Measurements from ENCODE around the gene GUCA2B. TPM values are rescaled to one million over a fixed set of nuclear protein-coding genes. Genes with fewer than 3 reads are reported as not detected.

Gene GUCA2B
- total RNA-seq, 2 donors from 2014 or later, result not detected

DNA sequence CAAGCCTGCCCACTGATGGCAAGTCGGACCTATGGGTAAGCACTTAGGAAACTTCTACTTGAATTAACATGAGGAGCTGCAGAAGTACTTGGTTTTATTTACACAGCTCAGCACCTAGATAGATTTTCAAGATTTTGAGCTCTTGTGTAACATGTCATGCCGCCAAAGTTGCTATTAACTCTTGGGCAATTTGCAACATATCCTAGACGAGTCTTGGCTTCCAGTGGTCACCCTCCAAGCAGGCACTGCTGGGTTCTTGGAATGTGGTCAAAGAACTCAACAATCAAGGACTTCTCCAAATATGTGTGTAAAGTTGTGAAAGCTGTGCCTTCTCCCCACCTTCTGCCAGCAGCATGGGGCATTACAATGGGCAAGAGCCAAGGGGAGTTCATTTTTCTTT is 17.8 kb upstream of the GUCA2B start:
- H3K27ac ChIP-seq, result no peak overlapping the region
- no peaks in the 10 kb centered on the region for H3K4me1 ChIP-seq (replicated peaks)
- intact Hi-C loops (cut with DNase I), result no loop called here
- no peaks in the 10 kb centered on the region for H3K36me3 ChIP-seq
- TF ChIP-seq POLR2AphosphoS5 (IDR thresholded peaks at IDR 0.05) (peak; percentile 87), CTCF (IDR thresholded peaks at IDR 0.05) (no peak), POLR2A (IDR thresholded peaks at IDR 0.05) (no peak)
- peak; percentile 75 for DNase-seq (ENCODE audit: low spot score)
- H3K27me3 ChIP-seq (replicated peaks; ENCODE audit: insufficient read depth), result no peaks in the 10 kb centered on the region
- no peak overlapping the region for H3K4me3 ChIP-seq
- WGBS, result 35% methylated on average over 3 of the region's 3 CpGs
- H3K9me3 ChIP-seq, result no peaks in the 10 kb centered on the region

DNA sequence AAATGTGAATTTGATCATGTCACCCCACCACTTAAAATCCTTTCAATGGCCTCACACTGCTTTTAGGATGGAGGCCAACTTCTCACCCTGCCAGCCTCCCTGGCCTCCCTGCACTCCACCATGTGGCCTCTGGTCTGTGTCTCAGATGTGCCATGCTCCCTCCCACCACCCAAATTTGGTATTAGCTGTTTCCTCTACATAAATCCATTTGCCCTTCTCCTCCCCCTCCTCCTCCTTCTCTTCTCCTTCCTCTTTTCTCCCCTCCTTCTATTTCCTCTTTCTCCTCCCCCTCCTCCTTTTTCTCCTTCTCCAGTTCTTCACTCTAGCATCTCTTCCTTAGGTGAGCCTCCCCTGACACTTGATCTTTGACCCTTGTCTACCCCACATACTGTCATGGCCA is 16.7 kb upstream of the GUCA2B start:
- intact Hi-C loops (cut with DNase I), result no loop called here
- Histone ChIP-seq H3K4me1 (replicated peaks) (no peaks in the 10 kb centered on the region), H3K36me3 (no peaks in the 10 kb centered on the region), H3K27ac (no peak overlapping the region), H3K4me3 (no peak overlapping the region), H3K27me3 (replicated peaks; ENCODE audit: insufficient read depth) (no peaks in the 10 kb centered on the region), H3K9me3 (no peaks in the 10 kb centered on the region)
- TF ChIP-seq POLR2A (IDR thresholded peaks at IDR 0.05) (no peak), POLR2AphosphoS5 (IDR thresholded peaks at IDR 0.05) (no peak), CTCF (IDR thresholded peaks at IDR 0.05) (no peak)
- DNase-seq (ENCODE audit: low spot score), result no peak

DNA sequence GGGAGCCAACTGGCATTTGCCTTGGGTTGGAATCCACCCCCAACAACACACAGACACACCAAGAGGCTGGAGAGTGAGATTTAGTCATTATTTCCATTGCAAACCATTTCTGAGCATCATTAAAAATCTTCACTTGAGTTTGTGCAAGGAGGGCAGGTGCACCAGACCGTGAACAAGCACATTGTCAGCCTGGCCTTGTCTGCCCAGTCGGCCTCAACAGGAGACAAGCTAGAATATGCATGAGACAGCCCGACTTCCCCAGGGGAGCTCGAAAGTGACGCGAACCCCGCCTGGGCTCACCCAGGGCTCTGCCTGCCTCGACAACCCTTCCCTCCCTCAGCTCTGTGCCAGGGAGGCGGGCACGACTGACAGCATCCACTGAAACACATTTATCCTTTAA is 15.4 kb upstream of the GUCA2B start:
- Histone ChIP-seq H3K4me1 (replicated peaks) (no peaks in the 10 kb centered on the region), H3K27me3 (replicated peaks; ENCODE audit: insufficient read depth) (no peaks in the 10 kb centered on the region), H3K9me3 (no peaks in the 10 kb centered on the region), H3K27ac (no peak overlapping the region), H3K4me3 (no peak overlapping the region), H3K36me3 (no peaks in the 10 kb centered on the region)
- intact Hi-C loops (cut with DNase I), result no loop called here
- 55% methylated on average over 10 of the region's 10 CpGs for WGBS
- no peak for DNase-seq (ENCODE audit: low spot score)
- TF ChIP-seq POLR2A (IDR thresholded peaks at IDR 0.05) (no peak), CTCF (IDR thresholded peaks at IDR 0.05) (no peak), POLR2AphosphoS5 (IDR thresholded peaks at IDR 0.05) (no peak)

- 97% methylated on average over 4 of the region's 4 CpGs for WGBS
- TF ChIP-seq CTCF (IDR thresholded peaks at IDR 0.05) (no peak), POLR2AphosphoS5 (IDR thresholded peaks at IDR 0.05) (no peak), POLR2A (IDR thresholded peaks at IDR 0.05) (no peak)
- Histone ChIP-seq H3K4me1 (replicated peaks) (no peaks in the 10 kb centered on the region), H3K4me3 (no peak overlapping the region), H3K9me3 (no peaks in the 10 kb centered on the region), H3K27ac (no peak overlapping the region), H3K36me3 (no peaks in the 10 kb centered on the region), H3K27me3 (replicated peaks; ENCODE audit: insufficient read depth) (no peaks in the 10 kb centered on the region)
- DNase-seq (ENCODE audit: low spot score), result no peak
- intact Hi-C loops (cut with DNase I), result no loop called here
Observed at GRCh38 chr1:42138586-42138985, 14.6 kb upstream of the GUCA2B start.

- no peak for DNase-seq (ENCODE audit: low spot score)
- H3K36me3 ChIP-seq, result no peaks in the 10 kb centered on the region
- H3K9me3 ChIP-seq, result no peaks in the 10 kb centered on the region
- intact Hi-C loops (cut with DNase I), result no loop called here
- H3K4me3 ChIP-seq, result no peak overlapping the region
- no peak overlapping the region for H3K27ac ChIP-seq
- no peaks in the 10 kb centered on the region for H3K4me1 ChIP-seq (replicated peaks)
- no peaks in the 10 kb centered on the region for H3K27me3 ChIP-seq (replicated peaks; ENCODE audit: insufficient read depth)
- 96% methylated on average over 3 of the region's 3 CpGs for WGBS
- TF ChIP-seq CTCF (IDR thresholded peaks at IDR 0.05), result no peak
- no peak for TF ChIP-seq POLR2AphosphoS5 (IDR thresholded peaks at IDR 0.05)
- TF ChIP-seq POLR2A (IDR thresholded peaks at IDR 0.05), result no peak
Observed at GRCh38 chr1:42139444-42139843, 13.8 kb upstream of the GUCA2B start.

Data from prostate gland (tissue), 2 donors.